ENCODE results near the gene IMMT. TPM values are rescaled to one million over a fixed set of nuclear protein-coding genes. Genes with fewer than 3 reads are reported as not detected.

The IMMT gene
- total RNA-seq, 2 experiments from 2014 or later, result 144 to 147 TPM

DNA sequence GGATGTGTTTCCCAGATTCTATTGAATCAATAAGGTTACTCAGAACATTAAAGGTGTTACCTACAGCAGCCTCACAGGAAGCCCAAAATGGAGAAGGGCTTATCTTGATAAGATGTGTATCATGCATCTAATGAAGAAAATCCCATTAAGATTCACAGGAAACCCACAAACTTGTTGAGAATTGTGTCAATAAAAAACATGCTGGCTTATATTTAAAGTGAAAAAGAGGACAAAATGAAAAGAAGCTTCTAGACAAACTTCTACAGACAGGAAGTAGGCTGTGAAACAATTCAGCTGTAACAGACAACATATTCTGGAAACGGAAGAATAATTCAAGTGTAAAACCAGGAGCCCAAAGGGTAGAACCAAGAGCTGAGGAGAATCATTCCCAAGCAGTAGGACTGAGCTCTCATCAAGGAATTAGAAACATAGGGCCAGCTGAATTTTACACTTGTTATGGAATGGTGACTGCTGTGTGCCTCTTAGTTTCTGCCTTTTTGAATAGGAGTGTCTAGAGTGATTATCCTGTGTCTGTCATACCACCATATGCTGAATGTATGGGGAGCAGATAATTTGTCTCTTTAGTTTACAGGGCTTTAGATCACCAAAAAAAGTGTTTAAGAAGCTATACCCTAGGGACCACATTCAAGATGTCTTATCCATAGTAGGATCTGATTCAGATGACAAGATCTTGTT, 9.6 kb downstream of the IMMT start:
- peak overlapping the region; percentile 94 for H3K27ac Mint-ChIP-seq
- H3K27me3 Mint-ChIP-seq, result no peaks in the 10 kb centered on the region
- CTCF ChIA-PET, result interaction anchor here (1.2 to 5.6 kb wide), 3 partner anchors 9 to 35 kb away, joined by 3 to 28 read pairs (median 6); partner anchors contain the start of gene IMMT
- H3K9me3 Mint-ChIP-seq, result no peaks in the 10 kb centered on the region
- POLR2A ChIA-PET, result interaction anchor here (0.8 to 4.7 kb wide), 11 partner anchors 9 to 256 kb away, joined by 3 to 93 read pairs (median 4); partner anchors contain the start of genes IMMT, KDM3A, MRPL35 and POLR1A
- DNase-seq, result no peak
- peaks cover 42% of the 10 kb centered on the region for H3K36me3 Mint-ChIP-seq (ENCODE audit: low read depth)
- H3K4me1 Mint-ChIP-seq, result peaks cover 80% of the 10 kb centered on the region
- H3K4me3 Mint-ChIP-seq, result peak overlapping the region; percentile 61

DNA sequence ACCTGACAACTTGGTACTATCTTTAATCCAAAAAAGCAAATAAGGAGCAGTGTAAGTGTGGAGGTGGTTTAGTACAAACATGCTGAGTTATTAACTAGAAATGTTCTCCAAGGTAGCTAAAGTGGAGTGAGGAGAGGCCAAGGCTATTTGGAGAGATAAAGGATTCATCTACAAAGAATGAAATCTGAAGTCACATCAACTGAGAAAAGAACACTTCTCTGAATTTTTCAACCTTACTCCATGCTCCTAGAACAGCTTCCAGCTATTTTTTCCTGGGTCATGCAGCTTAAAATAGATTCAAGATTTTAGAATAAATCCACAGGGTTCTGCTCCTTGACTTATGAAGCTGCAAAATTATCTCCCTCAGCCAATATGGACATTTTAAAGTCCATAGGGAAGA, 18.7 kb downstream of the IMMT start:
- peaks cover 63% of the 10 kb centered on the region for H3K36me3 Mint-ChIP-seq (ENCODE audit: low read depth)

GRCh38 chr2:86175828-86176227, 19.4 kb downstream of the IMMT start:
- no peaks in the 10 kb centered on the region for H3K9me3 Mint-ChIP-seq
- H3K27ac Mint-ChIP-seq, result no peak overlapping the region
- no peak overlapping the region for H3K4me3 Mint-ChIP-seq
- POLR2A ChIA-PET, result interaction anchor here (1.4 to 2.0 kb wide), 2 partner anchors 10 to 45 kb away, joined by 3 to 10 read pairs; no protein-coding TSS in a partner anchor
- H3K4me1 Mint-ChIP-seq, result peaks cover 32% of the 10 kb centered on the region
- DNase-seq, result no peak
- no peaks in the 10 kb centered on the region for H3K27me3 Mint-ChIP-seq
- CTCF ChIA-PET, result interaction anchor here (1.7 kb wide), 1 partner anchor 88 kb away, joined by 5 read pairs; no protein-coding TSS in a partner anchor
- peaks cover 68% of the 10 kb centered on the region for H3K36me3 Mint-ChIP-seq (ENCODE audit: low read depth)

More for the DNA sequence above, 18.7 kb downstream of the IMMT start:
- H3K4me1 Mint-ChIP-seq, result peaks cover 29% of the 10 kb centered on the region
- no peaks in the 10 kb centered on the region for H3K9me3 Mint-ChIP-seq
- H3K27ac Mint-ChIP-seq, result no peak overlapping the region
- no peak overlapping the region for H3K4me3 Mint-ChIP-seq
- DNase-seq, result no peak
- ChIA-PET CTCF (interaction anchor here (1.7 kb wide), 1 partner anchor 89 kb away, joined by 5 read pairs; no protein-coding TSS in a partner anchor), POLR2A (interaction anchor here (1.4 to 2.0 kb wide), 3 partner anchors 9 to 46 kb away, joined by 3 to 10 read pairs (median 6); partner anchors contain the start of gene IMMT)
- H3K27me3 Mint-ChIP-seq, result no peaks in the 10 kb centered on the region

GRCh38 chr2:86174445-86174844, 20.8 kb downstream of the IMMT start:
- no peaks in the 10 kb centered on the region for H3K9me3 Mint-ChIP-seq
- POLR2A ChIA-PET, result no interaction called here

DNA sequence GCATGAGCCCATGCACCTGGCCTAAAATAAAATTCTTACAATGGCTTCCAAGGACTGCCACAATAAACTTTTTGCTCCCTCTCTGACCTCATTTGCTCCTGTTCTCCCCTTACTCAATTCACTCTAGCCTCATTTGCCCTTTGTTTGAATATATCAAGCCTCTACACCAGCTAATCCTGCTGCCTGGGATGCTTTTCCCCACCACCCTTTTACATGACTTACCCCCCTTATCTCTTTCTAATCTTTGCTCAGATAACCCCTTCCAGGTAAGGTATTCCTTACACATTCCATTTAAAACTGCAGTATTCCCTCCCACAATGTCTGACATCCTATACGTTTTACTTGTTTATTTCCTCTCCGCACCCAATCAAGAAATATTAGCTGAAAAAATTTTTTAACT, 22.7 kb downstream of the IMMT start:
- ChIA-PET CTCF (no interaction called here), POLR2A (interaction anchor here (0.7 to 1.2 kb wide), 2 partner anchors 34 to 66 kb away, joined by 3 to 4 read pairs; partner anchors contain the start of genes POLR1A and PTCD3)
- DNase-seq, result no peak
- no peak overlapping the region for H3K4me3 Mint-ChIP-seq
- no peaks in the 10 kb centered on the region for H3K9me3 Mint-ChIP-seq
- H3K36me3 Mint-ChIP-seq (ENCODE audit: low read depth), result peaks cover 70% of the 10 kb centered on the region
- no peak overlapping the region for H3K27ac Mint-ChIP-seq
- H3K4me1 Mint-ChIP-seq, result peaks cover 28% of the 10 kb centered on the region
- no peaks in the 10 kb centered on the region for H3K27me3 Mint-ChIP-seq

More at GRCh38 chr2:86174445-86174844, 20.8 kb downstream of the IMMT start:
- Mint-ChIP-seq H3K4me1 (peaks cover 29% of the 10 kb centered on the region), H3K36me3 (ENCODE audit: low read depth) (peaks cover 69% of the 10 kb centered on the region), H3K4me3 (no peak overlapping the region), H3K27ac (no peak overlapping the region), H3K27me3 (no peaks in the 10 kb centered on the region)
- CTCF ChIA-PET, result no interaction called here
- DNase-seq, result no peak

DNA sequence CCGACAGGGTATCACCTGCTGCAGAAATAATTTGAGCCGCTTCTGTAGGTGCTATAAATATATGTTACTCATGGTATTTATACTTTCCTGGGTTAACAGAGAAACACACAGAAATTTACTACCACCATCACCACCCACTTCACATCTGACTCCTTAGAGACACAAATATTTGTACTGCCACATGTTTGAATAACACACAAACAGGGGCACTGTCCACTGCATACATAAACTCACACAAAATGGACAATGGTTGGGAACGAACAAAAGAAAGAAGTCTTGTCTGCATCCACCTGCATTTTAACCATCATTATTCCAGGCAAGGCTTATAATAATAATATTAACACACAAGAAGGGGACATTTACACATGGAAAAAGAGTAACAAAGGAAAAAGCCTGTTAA, 24.0 kb downstream of the IMMT start:
- peaks cover 70% of the 10 kb centered on the region for H3K36me3 Mint-ChIP-seq (ENCODE audit: low read depth)
- no peak for DNase-seq
- H3K4me1 Mint-ChIP-seq, result peaks cover 26% of the 10 kb centered on the region
- H3K27me3 Mint-ChIP-seq, result no peaks in the 10 kb centered on the region
- H3K9me3 Mint-ChIP-seq, result no peaks in the 10 kb centered on the region
- H3K4me3 Mint-ChIP-seq, result no peak overlapping the region
- ChIA-PET POLR2A (interaction anchor here (1.2 kb wide), 1 partner anchor 14 kb away, joined by 5 read pairs; no protein-coding TSS in a partner anchor), CTCF (no interaction called here)
- H3K27ac Mint-ChIP-seq, result no peak overlapping the region

- peaks cover 66% of the 10 kb centered on the region for H3K36me3 Mint-ChIP-seq (ENCODE audit: low read depth)
Observed at GRCh38 chr2:86170449-86170848, 24.8 kb downstream of the IMMT start.

GRCh38 chr2:86160156-86160952, 34.9 kb downstream of the IMMT start:
- ChIA-PET CTCF (no interaction called here), POLR2A (interaction anchor here (0.7 kb wide), 1 partner anchor 9 kb away, joined by 3 read pairs; no protein-coding TSS in a partner anchor)
- no peak for DNase-seq
- Mint-ChIP-seq H3K9me3 (no peaks in the 10 kb centered on the region), H3K4me1 (no peaks in the 10 kb centered on the region), H3K27ac (no peak overlapping the region), H3K4me3 (no peak overlapping the region), H3K27me3 (no peaks in the 10 kb centered on the region), H3K36me3 (ENCODE audit: low read depth) (peaks cover 66% of the 10 kb centered on the region)

More at GRCh38 chr2:86170449-86170848, 24.8 kb downstream of the IMMT start:
- Mint-ChIP-seq H3K4me1 (peaks cover 20% of the 10 kb centered on the region), H3K27ac (no peak overlapping the region), H3K4me3 (no peak overlapping the region), H3K27me3 (no peaks in the 10 kb centered on the region), H3K9me3 (no peaks in the 10 kb centered on the region)
- ChIA-PET POLR2A (interaction anchor here (0.6 to 1.2 kb wide), 3 partner anchors 13 to 272 kb away, joined by 3 to 5 read pairs (median 3); no protein-coding TSS in a partner anchor), CTCF (interaction anchor here (0.6 kb wide), 1 partner anchor 51 kb away, joined by 3 read pairs; no protein-coding TSS in a partner anchor)
- no peak for DNase-seq

GRCh38 chr2:86158286-86158685, 37.0 kb downstream of the IMMT start:
- Mint-ChIP-seq H3K4me3 (no peak overlapping the region), H3K36me3 (ENCODE audit: low read depth) (peaks cover 65% of the 10 kb centered on the region), H3K27me3 (no peaks in the 10 kb centered on the region), H3K4me1 (no peaks in the 10 kb centered on the region), H3K27ac (no peak overlapping the region), H3K9me3 (no peaks in the 10 kb centered on the region)
- ChIA-PET POLR2A (interaction anchor here (0.6 to 1.3 kb wide), 2 partner anchors 12 to 528 kb away, joined by 4 to 5 read pairs; no protein-coding TSS in a partner anchor), CTCF (interaction anchor here (1.4 kb wide), 1 partner anchor 520 kb away, joined by 3 read pairs; no protein-coding TSS in a partner anchor)
- no peak for DNase-seq

DNA sequence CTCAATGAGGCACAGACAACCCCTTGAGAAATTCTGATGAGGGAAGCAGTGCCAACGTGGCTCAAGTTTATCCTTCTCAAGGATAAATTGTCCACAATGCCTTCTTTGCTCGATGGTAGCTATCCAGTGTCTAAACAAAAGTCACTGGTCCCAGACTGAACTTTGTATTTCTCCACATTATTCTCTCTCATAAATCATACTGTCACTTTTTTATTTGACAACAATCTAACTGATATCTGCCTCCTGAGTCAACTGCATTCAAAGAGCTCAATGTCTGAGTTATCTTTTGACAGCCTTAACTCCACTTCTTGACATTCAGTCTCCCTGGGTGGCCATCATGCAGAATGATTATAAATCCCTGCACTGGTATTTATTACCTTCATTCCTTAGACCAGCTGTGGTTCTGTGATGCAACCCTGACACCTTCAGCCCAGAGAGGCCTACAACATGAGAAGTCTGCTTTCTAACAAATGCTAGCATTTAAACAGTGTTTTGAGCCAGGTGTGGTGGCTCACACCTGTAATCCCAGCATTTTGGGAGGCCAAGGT, 38.2 kb downstream of the IMMT start:
- CTCF ChIA-PET, result no interaction called here
- Mint-ChIP-seq H3K4me3 (no peak overlapping the region), H3K27me3 (no peaks in the 10 kb centered on the region), H3K9me3 (no peaks in the 10 kb centered on the region), H3K4me1 (no peaks in the 10 kb centered on the region), H3K36me3 (ENCODE audit: low read depth) (peaks cover 65% of the 10 kb centered on the region), H3K27ac (no peak overlapping the region)
- DNase-seq, result no peak
- POLR2A ChIA-PET, result interaction anchor here (0.7 to 1.9 kb wide), 4 partner anchors 10 to 26 kb away, joined by 4 to 5 read pairs (median 4); no protein-coding TSS in a partner anchor

DNA sequence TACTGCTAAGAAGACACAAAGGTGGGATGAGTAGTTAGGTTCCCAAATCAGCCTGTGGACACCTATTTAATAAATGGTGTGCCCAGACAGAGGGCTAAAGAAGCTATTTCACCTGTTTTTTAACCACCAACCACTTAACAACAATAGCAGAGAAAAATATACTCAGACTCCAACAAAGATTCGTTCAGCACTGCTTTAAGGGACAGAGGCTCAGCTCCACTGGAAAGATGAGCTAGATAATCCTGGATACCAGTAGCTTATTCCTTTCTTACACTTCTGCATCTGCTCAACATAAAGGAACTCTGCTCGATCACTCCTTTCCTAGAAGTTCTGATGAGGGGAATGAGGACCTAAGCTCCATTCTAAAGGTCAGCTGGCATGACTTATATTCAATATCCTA, 44.8 kb downstream of the IMMT start:
- no peaks in the 10 kb centered on the region for H3K27me3 Mint-ChIP-seq
- no peak overlapping the region for H3K4me3 Mint-ChIP-seq
- H3K36me3 Mint-ChIP-seq (ENCODE audit: low read depth), result peaks cover 75% of the 10 kb centered on the region
- CTCF ChIA-PET, result interaction anchor here (1.1 to 2.5 kb wide), 3 partner anchors 62 to 814 kb away, joined by 3 to 8 read pairs (median 5); no protein-coding TSS in a partner anchor
- H3K4me1 Mint-ChIP-seq, result peaks cover 1% of the 10 kb centered on the region
- POLR2A ChIA-PET, result interaction anchor here (0.6 to 1.5 kb wide), 3 partner anchors 12 to 451 kb away, joined by 3 to 5 read pairs (median 4); no protein-coding TSS in a partner anchor
- H3K27ac Mint-ChIP-seq, result no peak overlapping the region
- DNase-seq, result no peak
- no peaks in the 10 kb centered on the region for H3K9me3 Mint-ChIP-seq

DNA sequence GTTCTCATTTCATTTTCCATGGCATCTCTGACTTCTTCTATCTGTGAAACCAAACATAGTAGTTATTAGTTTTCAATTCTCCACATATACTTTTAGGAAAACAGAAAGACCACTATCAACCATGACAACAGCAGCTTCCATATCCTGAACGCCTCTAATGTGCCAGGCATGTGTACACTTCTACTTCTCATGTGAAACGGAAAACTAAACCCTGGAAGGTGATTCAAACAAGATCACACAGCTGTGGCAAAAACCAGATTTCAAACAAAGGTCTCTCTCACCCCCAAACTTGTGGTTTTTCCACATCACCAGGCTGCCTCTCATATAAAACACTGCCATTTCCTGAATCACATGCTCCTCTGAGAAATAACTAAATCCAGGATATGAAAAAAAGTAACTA, 47.5 kb downstream of the IMMT start:
- no peaks in the 10 kb centered on the region for H3K27me3 Mint-ChIP-seq
- peaks cover 80% of the 10 kb centered on the region for H3K36me3 Mint-ChIP-seq (ENCODE audit: low read depth)
- H3K27ac Mint-ChIP-seq, result peak overlapping the region; percentile 51
- POLR2A ChIA-PET, result interaction anchor here (1.3 kb wide), 2 partner anchors 9 to 37 kb away, joined by 3 to 4 read pairs; no protein-coding TSS in a partner anchor
- peaks cover 1% of the 10 kb centered on the region for H3K4me1 Mint-ChIP-seq
- H3K9me3 Mint-ChIP-seq, result no peaks in the 10 kb centered on the region
- no peak overlapping the region for H3K4me3 Mint-ChIP-seq
- no peak for DNase-seq
- CTCF ChIA-PET, result interaction anchor here (0.9 kb wide), 1 partner anchor 511 kb away, joined by 3 read pairs; no protein-coding TSS in a partner anchor

Data from activated CD4-positive, alpha-beta memory T cell treated with anti-CD3 and anti-CD28 coated beads, Interleukin-2, amount 10 ng/mL, durations not matched to agents 7 days and 5 days (primary cell).